ENCODE measurements around the gene PDZRN3.

The PDZRN3 gene

GRCh38 chr3:73601481-73601880, 23.3 kb downstream of the PDZRN3 start:
- POLR2A ChIA-PET: no interaction called here
- TF ChIP-seq TARDBP (IDR thresholded peaks at IDR 0.05) (no peak), BHLHE40 (IDR thresholded peaks at IDR 0.05; ENCODE audit: borderline replicate concordance) (no peak), L3MBTL2 (conservative IDR thresholded peaks at IDR 0.05) (no peak), LEF1 (IDR thresholded peaks at IDR 0.05; ENCODE audit: borderline replicate concordance) (no peak), HDGF (IDR thresholded peaks at IDR 0.05; ENCODE audit: borderline replicate concordance) (no peak)
- CTCF ChIA-PET: no interaction called here
- DNase-seq (ENCODE audit: extremely low spot score): no peak

DNA sequence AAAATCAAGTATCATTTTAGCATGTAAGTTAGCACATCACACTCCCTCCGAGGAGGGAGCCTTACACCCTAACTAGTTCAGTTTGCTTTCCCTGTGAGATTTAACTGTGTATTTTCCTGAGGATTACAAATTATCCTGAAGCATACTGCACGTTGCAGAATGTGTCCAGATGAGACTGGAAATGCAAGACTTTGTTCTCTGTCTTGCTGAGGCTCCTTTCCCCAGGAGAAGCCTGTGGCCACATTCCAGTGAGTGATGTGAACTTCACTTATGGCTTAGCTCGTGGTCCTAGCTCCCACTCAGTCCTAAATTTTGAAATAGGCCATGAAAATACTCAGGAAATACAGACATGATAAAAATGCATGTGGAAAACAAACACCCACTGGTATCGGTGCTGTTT, 23.7 kb downstream of the PDZRN3 start:
- TF ChIP-seq ZNF384 (IDR thresholded peaks at IDR 0.05) (no peak), BHLHE40 (IDR thresholded peaks at IDR 0.05; ENCODE audit: borderline replicate concordance) (no peak), ELF4 (IDR thresholded peaks at IDR 0.05) (no peak), ARNT (IDR thresholded peaks at IDR 0.05) (no peak), PKNOX1 (IDR thresholded peaks at IDR 0.05) (no peak), NFRKB (IDR thresholded peaks at IDR 0.05) (no peak), LEF1 (IDR thresholded peaks at IDR 0.05; ENCODE audit: borderline replicate concordance) (no peak), CTBP1 (IDR thresholded peaks at IDR 0.05; ENCODE audit: borderline replicate concordance) (no peak), L3MBTL2 (conservative IDR thresholded peaks at IDR 0.05) (no peak), FOXK2 (IDR thresholded peaks at IDR 0.05) (no peak), SUZ12 (IDR thresholded peaks at IDR 0.05) (no peak)
- DNase-seq (ENCODE audit: extremely low spot score): no peak
- ChIA-PET CTCF (no interaction called here), POLR2A (no interaction called here)

- CTCF ChIA-PET: no interaction called here
- POLR2A ChIA-PET: interaction anchor here (0.6 kb wide), 1 partner anchor 21 kb away, joined by 3 read pairs; no protein-coding TSS in a partner anchor
- DNase-seq (ENCODE audit: extremely low spot score): no peak
- TF ChIP-seq BHLHE40 (IDR thresholded peaks at IDR 0.05; ENCODE audit: borderline replicate concordance) (no peak), ZNF384 (IDR thresholded peaks at IDR 0.05) (no peak), L3MBTL2 (conservative IDR thresholded peaks at IDR 0.05) (no peak)
Observed at GRCh38 chr3:73600293-73600938, 24.3 kb downstream of the PDZRN3 start.

DNA sequence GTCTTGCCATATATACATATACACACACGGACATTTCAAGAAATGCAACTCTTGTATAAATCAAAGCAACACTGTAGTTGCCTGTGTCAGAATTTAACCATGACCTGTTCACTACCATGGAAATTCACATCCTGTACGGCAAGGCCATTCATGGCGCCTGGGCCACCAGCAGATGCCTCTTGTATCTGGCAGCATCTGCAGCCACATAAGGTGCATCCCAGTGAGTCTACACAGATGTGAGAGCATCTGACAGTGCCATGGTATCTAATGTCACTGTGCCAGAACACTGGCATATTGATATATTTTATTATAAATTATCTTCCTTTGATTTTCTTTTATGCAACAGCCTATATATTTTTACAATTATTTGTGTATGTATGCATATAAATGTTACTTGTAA, 25.1 kb downstream of the PDZRN3 start:
- no peak for TF ChIP-seq L3MBTL2 (conservative IDR thresholded peaks at IDR 0.05)
- no peak for TF ChIP-seq ARNT (IDR thresholded peaks at IDR 0.05)
- no peak for TF ChIP-seq ZNF384 (IDR thresholded peaks at IDR 0.05)
- no peak for TF ChIP-seq CTBP1 (IDR thresholded peaks at IDR 0.05; ENCODE audit: borderline replicate concordance)
- TF ChIP-seq TARDBP (IDR thresholded peaks at IDR 0.05): no peak
- TF ChIP-seq FOXM1 (IDR thresholded peaks at IDR 0.05; ENCODE audit: borderline replicate concordance): no peak
- no peak for TF ChIP-seq HDGF (IDR thresholded peaks at IDR 0.05; ENCODE audit: borderline replicate concordance)
- TF ChIP-seq BHLHE40 (IDR thresholded peaks at IDR 0.05; ENCODE audit: borderline replicate concordance): no peak
- TF ChIP-seq FOXA1 (IDR thresholded peaks at IDR 0.05): no peak
- no peak for TF ChIP-seq PKNOX1 (IDR thresholded peaks at IDR 0.05)
- no peak for TF ChIP-seq FOXK2 (IDR thresholded peaks at IDR 0.05)
- TF ChIP-seq SP1 (IDR thresholded peaks at IDR 0.05): no peak
- DNase-seq (ENCODE audit: extremely low spot score): no peak
- ChIA-PET CTCF (no interaction called here), POLR2A (interaction anchor here (0.6 kb wide), 1 partner anchor 22 kb away, joined by 3 read pairs; no protein-coding TSS in a partner anchor)

DNA sequence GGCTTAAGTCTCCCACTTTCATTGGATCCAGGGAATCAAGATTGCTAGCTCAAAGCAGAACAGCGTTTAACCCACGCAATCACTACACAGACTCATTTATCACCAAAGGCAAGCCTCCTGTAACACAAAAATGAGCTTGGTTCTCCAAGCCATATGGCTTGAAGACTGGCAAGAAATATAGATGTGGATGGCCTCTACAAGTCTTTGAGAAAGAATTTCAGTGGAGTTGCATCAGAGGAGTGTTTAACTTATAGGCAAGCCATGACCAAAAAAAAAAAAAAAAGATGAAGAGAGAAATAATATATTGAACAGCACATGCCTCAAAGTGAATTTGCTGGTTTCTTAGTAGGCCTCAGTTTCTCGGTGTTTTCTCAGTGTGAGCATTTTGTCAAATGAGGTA, 27.3 kb downstream of the PDZRN3 start:
- ChIA-PET POLR2A (no interaction called here), CTCF (no interaction called here)
- TF ChIP-seq ARNT (IDR thresholded peaks at IDR 0.05) (no peak), FOXA1 (IDR thresholded peaks at IDR 0.05) (no peak), ELF4 (IDR thresholded peaks at IDR 0.05) (no peak), ZNF384 (IDR thresholded peaks at IDR 0.05) (no peak), BHLHE40 (IDR thresholded peaks at IDR 0.05; ENCODE audit: borderline replicate concordance) (no peak), FOXK2 (IDR thresholded peaks at IDR 0.05) (no peak), SP1 (IDR thresholded peaks at IDR 0.05) (no peak), TARDBP (IDR thresholded peaks at IDR 0.05) (no peak), L3MBTL2 (conservative IDR thresholded peaks at IDR 0.05) (no peak), CTBP1 (IDR thresholded peaks at IDR 0.05; ENCODE audit: borderline replicate concordance) (no peak), SUZ12 (IDR thresholded peaks at IDR 0.05) (no peak), PKNOX1 (IDR thresholded peaks at IDR 0.05) (no peak), HDGF (IDR thresholded peaks at IDR 0.05; ENCODE audit: borderline replicate concordance) (no peak), FOXM1 (IDR thresholded peaks at IDR 0.05; ENCODE audit: borderline replicate concordance) (no peak), NFRKB (IDR thresholded peaks at IDR 0.05) (no peak), LEF1 (IDR thresholded peaks at IDR 0.05; ENCODE audit: borderline replicate concordance) (no peak)
- DNase-seq (ENCODE audit: extremely low spot score): no peak

- no peak for TF ChIP-seq ELF4 (IDR thresholded peaks at IDR 0.05)
- no peak for TF ChIP-seq FOXK2 (IDR thresholded peaks at IDR 0.05)
- TF ChIP-seq LEF1 (IDR thresholded peaks at IDR 0.05; ENCODE audit: borderline replicate concordance): no peak
- no peak for TF ChIP-seq L3MBTL2 (conservative IDR thresholded peaks at IDR 0.05)
- TF ChIP-seq ARNT (IDR thresholded peaks at IDR 0.05): no peak
- no peak for TF ChIP-seq HDGF (IDR thresholded peaks at IDR 0.05; ENCODE audit: borderline replicate concordance)
- no peak for TF ChIP-seq CTBP1 (IDR thresholded peaks at IDR 0.05; ENCODE audit: borderline replicate concordance)
- TF ChIP-seq TARDBP (IDR thresholded peaks at IDR 0.05): no peak
- TF ChIP-seq PKNOX1 (IDR thresholded peaks at IDR 0.05): no peak
- no peak for TF ChIP-seq NFRKB (IDR thresholded peaks at IDR 0.05)
- TF ChIP-seq FOXM1 (IDR thresholded peaks at IDR 0.05; ENCODE audit: borderline replicate concordance): no peak
- TF ChIP-seq SP1 (IDR thresholded peaks at IDR 0.05): no peak
- no peak for TF ChIP-seq ZNF384 (IDR thresholded peaks at IDR 0.05)
- no peak for TF ChIP-seq FOXA1 (IDR thresholded peaks at IDR 0.05)
- no peak for TF ChIP-seq SUZ12 (IDR thresholded peaks at IDR 0.05)
- no peak for TF ChIP-seq BHLHE40 (IDR thresholded peaks at IDR 0.05; ENCODE audit: borderline replicate concordance)
- ChIA-PET CTCF (no interaction called here), POLR2A (no interaction called here)
- DNase-seq (ENCODE audit: extremely low spot score): no peak
Observed at GRCh38 chr3:73592154-73593144, 32.3 kb downstream of the PDZRN3 start.
